Ureter (tissue), 1 donor: ENCODE measurements around the gene C1QC. TPM values are rescaled to one million over a fixed set of nuclear protein-coding genes. Genes with fewer than 3 reads are reported as not detected.

Experiments used
- DNase-seq: peaks from one replicate; pipeline ENCODE4 v3.0.0-alpha.2; 2020; ENCODE audit warnings: low spot score
- total RNA-seq: library from RNA; stranded (reverse); gene quantifications from one replicate; pipeline ENCODE4 v1.2.4, GENCODE V29; 2023
- donor health status: DM: yes; HTN: yes; CAD: no.

The C1QC gene
- total RNA-seq, 1 donor from 2014 or later = 85.3 TPM

DNA sequence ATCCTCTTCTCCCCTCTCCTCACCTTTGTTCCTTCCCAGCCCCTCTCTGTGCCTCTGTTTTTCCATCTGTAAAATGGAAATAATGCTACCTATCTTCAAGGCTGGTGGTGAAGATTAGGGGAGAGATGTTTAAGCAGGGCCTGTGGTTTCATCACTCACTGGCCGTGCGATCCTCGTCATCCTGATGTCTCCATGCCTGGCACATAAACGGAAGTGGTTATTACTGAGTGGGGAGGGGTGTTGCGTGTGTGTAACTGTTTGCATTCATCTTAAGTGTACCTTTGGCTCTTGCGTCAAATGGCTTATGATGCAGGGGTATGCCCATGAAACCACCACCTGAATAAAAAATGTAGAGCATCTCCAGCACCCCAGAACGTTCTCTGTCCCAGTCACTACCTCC, 24.2 kb upstream of the C1QC start:
- DNase-seq = no peak

DNA sequence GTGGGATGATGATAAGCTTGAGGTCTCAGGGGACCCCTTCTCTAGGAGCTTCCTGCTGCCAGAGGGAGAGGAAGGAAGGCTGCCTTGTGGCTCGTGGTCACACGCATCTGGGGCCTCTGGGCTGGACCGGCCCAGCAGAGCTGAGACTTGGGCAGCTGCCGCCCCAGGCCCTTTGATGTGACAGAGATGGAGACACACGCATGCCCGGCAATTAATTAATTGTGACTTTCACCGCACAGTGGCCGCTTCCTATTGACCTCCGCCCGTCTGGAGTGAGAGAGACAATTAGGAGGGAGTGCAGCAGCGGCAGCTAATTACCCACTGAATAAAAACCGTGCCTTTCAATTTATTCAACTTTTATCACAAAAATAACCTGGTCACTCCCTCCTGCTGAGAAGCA, 23.6 kb upstream of the C1QC start:
- no peak for DNase-seq

DNA sequence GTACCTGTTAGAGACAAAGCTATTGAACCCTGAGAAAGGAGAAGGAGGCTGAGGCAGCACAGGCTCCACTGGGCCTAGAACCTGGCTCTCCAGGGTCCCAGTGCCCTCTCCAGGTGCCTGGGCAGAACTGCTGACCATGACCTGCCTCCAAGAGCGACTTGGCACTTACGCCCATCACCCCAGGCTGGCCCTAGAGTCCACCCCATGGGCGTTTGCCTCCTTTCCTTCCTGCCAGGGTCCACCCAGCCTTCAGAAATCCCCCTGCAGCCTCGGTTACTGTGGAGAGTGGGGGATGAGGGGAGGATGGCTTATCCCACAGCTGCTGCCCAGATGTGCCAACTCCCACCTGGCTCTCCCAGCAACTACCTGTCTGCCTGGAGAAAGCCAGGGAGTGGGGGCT, 21.7 kb upstream of the C1QC start:
- DNase-seq = no peak

DNA sequence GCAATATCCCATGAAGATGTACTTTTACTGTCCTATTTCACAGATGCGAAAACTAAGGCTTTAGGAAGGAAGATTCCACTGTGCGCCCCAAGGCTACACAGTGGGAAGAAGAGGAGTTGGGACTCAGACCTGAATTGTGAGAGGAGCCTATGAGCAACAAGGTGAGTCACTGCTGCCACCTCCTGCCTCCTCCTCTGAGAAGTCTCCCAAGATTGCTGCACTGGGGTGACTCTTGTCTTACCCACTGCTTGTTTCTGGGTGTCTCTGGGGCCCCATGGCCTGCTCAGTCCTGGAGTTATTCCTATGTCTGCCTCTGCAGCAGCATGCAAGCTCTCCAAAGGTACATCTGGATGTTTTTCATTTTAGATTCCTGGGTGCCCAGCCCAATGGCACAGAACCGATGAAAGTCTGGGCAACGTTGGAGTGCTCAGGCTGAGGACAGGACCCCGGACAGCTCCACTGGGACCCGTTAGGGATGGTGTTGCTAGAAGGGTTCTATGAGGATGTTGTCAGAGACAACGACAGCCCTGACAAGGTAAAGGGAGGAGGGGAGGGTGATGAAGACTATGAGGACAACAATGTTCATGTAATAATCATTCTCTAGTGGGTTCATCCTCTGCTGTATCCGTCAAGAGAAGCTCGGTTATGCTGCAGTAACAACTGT, 18.0 kb upstream of the C1QC start:
- DNase-seq = no peak

- DNase-seq = no peak
Measured at GRCh38 chr1:22626237-22627157, 16.9 kb upstream of the C1QC start.

DNA sequence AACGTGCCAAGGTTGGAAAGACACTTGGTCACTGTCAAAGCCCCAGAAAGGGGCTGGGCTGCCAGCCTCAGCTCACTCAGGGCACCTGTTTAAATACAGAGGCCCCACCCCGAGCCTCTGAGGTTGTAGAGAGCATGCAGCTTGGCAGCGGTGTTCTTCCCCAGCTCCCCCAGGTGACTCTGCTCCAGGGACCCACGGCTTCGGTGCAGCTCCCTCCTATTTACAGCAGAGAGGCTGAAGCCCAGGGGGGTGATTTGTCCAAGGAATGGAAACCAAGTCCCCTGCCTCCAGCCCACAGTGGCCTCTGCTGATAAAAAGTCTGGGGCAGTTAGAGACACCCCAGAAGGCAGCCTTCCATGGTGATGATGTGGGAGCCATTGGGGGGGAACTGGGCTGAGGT, 16.1 kb upstream of the C1QC start:
- DNase-seq = no peak

- DNase-seq = no peak
Measured at GRCh38 chr1:22628698-22629444, 14.6 kb upstream of the C1QC start.

- no peak for DNase-seq
Measured at GRCh38 chr1:22629886-22630285, 13.5 kb upstream of the C1QC start.

GRCh38 chr1:22633697-22634463, 9.6 kb upstream of the C1QC start:
- DNase-seq = no peak

- DNase-seq = no peak
Measured at GRCh38 chr1:22635436-22635835, 8.0 kb upstream of the C1QC start.

- DNase-seq = no peak
Measured at GRCh38 chr1:22636353-22636752, 7.1 kb upstream of the C1QC start, which contains the start of gene C1QA. Gene C1QA, plus strand, starts transcription at chr1:22636628. Its CDS starts 989 bp downstream, at chr1:22637617.

- no peak for DNase-seq
Measured at GRCh38 chr1:22636927-22637326, 6.5 kb upstream of the C1QC start.

DNA sequence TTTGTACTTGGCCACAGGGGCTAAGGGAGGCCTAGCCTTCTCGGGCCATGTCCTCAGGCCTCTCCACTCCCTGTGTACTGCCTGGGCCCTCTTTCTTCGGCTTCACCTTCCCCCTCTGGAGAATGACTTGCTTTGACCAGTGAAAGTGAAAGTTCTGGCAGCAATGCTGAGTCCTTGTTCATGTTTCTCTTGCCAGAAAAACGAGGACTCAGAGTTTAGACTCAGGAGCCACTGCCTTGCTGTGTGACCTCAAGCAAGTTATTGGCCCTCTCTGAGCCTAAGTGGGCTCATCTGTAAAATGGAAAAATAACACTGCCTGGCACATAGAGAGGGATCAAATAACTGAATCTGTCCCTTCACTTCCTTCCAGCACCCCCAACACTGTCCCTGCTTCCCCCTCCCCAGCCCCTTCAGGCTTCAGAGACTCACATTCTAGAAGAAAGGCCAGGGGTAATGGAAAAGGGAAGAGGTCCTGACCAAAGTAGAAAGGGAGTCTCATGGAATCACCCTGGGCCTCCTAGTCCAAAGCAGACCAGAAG, 5.5 kb upstream of the C1QC start:
- DNase-seq = no peak

DNA sequence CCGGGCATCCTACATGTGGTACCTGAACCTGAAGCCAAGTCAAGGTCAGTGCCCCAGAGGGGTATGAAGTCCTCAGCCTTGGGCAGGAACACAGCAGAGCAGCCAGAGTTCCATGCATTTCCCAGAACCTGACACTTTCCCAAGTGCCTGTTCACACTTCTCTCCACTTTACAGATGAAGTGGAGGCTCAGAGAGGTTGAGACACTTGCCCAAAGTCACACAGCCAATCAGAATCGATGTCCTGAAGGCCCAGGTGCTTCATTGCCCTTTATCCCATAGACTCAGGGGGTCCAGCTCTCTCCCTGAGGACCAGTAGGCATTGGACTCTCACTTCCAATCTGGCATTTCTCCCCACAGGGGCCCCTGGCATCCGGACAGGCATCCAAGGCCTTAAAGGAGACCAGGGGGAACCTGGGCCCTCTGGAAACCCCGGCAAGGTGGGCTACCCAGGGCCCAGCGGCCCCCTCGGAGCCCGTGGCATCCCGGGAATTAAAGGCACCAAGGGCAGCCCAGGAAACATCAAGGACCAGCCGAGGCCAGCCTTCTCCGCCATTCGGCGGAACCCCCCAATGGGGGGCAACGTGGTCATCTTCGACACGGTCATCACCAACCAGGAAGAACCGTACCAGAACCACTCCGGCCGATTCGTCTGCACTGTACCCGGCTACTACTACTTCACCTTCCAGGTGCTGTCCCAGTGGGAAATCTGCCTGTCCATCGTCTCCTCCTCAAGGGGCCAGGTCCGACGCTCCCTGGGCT, 4.8 kb upstream of the C1QC start:
- no peak for DNase-seq

- DNase-seq = no peak
Measured at GRCh38 chr1:22639286-22639685, 4.1 kb upstream of the C1QC start.

DNA sequence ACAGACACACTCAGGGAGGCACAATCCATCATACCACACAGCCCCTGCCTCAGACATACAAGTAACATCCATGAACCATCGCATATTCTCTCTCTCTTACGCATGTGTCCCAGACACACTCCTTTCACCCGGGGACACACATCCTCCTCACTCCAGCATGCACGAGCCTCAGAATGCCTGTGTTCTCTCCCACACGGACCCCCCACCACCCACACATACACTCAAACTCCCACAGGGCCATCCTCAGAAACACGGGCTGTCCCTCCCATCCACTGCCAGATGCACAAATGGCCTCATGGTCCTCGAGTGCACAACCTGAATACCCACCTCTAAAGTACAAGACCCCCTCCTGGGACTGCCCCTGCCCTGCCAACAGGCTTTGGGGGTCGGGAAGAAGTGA, 2.2 kb upstream of the C1QC start:
- no peak for DNase-seq

DNA sequence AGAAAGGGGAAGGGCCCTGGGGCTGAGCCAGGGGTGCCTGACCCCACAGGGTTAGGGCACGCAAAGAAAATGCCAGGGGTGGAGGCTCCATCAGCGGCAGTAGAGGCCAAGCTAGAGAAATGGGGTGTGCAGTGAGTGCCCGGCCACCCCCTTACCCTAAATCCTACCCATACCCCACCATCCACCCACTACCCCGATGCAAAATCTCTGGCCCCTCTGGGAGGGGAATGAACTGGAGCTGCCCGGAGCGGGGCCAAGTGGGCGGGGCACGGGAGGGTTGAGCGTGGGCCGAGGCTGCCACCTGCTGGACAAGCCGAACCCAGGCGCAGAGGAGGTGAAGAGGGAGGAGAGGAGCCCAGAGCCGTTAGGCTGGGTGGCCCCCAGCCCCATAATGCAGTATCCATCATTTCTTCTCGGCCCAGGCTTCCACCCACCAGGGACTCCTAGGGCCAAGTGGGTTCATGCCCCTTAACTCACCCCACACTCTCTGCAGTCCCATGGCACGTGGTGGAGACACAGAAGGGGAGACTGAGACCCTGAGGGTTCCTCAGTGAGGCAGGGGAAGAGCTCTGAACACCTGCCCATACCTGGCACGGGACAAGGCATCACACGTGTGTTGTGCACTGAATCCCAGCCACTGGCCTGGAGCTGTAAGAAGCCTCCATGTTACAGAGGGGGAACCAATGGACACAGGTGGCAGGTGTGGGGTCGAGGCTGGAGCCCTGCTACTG, 1.4 kb upstream of the C1QC start:
- peak; percentile 85 for DNase-seq

- DNase-seq = no peak
Measured at GRCh38 chr1:22643928-22644327, 495 bp downstream of the C1QC start.

GRCh38 chr1:22645931-22646330, 2.5 kb downstream of the C1QC start:
- DNase-seq = no peak

- no peak for DNase-seq
Measured at GRCh38 chr1:22646384-22646783, 3.0 kb downstream of the C1QC start.
